MCF 10A (cell line): ENCODE data around the gene FNDC10. TPM values are rescaled to one million over a fixed set of nuclear protein-coding genes. Genes with fewer than 3 reads are reported as not detected.

Experiments used
- BruUV-seq: library from RNA; stranded (reverse); fragments of 400-500 nt; replicated peaks from 2 replicates; lab custom pipeline; 2021; lab: Mats Ljungman, UMichigan
- CTCF ChIA-PET: fragments of 300-600 bp; sonication (Branson Sonifier 250); formaldehyde crosslinking; extraction: SDS; loops from one replicate; lab custom pipeline; 2021; ENCODE audit warnings: antibody characterized with exemption, inconsistent platforms; lab: Yijun Ruan, JAX
- POLR2A ChIA-PET: fragments of 300-600, 350-650 bp; sonication (Branson Sonifier 250); formaldehyde crosslinking; extraction: SDS; loops from one replicate; lab custom pipeline; 2020; ENCODE audit warnings: antibody characterized with exemption, inconsistent platforms; lab: Yijun Ruan, JAX
- DNase-seq: peaks from one replicate; pipeline ENCODE4 v3.0.0-alpha.2; 2018; ENCODE audit not compliant: unreplicated experiment
- H3K27ac Mint-ChIP-seq: one replicate; pipeline ENCODE4 v1.8.0; 2022; ENCODE audit warnings: mild to moderate bottlenecking, low read depth, mixed read lengths; ENCODE audit not compliant: unreplicated experiment
- H3K27me3 Mint-ChIP-seq: one replicate; pipeline ENCODE4 v1.8.0; 2022; ENCODE audit warnings: mixed read lengths; ENCODE audit not compliant: insufficient read depth, unreplicated experiment
- H3K36me3 Mint-ChIP-seq: one replicate; pipeline ENCODE4 v1.8.0; 2022; ENCODE audit warnings: mild to moderate bottlenecking, moderate library complexity, mixed read lengths; ENCODE audit not compliant: insufficient read depth, unreplicated experiment
- H3K4me1 Mint-ChIP-seq: one replicate; pipeline ENCODE4 v1.8.0; 2022; ENCODE audit warnings: mixed read lengths; ENCODE audit not compliant: insufficient read depth, unreplicated experiment
- H3K4me3 Mint-ChIP-seq: one replicate; pipeline ENCODE4 v1.8.0; 2022; ENCODE audit warnings: mild to moderate bottlenecking, moderate library complexity, mixed read lengths; ENCODE audit not compliant: unreplicated experiment
- H3K9me3 Mint-ChIP-seq: one replicate; pipeline ENCODE4 v1.8.0; 2022; ENCODE audit warnings: mixed read lengths; ENCODE audit not compliant: unreplicated experiment
- CTCF ChIP-seq: fragments of 200-600 bp; IDR thresholded peaks from one replicate; pipeline ENCODE4 v1.8.0; 2022; ENCODE audit warnings: antibody characterized with exemption, mild to moderate bottlenecking; ENCODE audit not compliant: unreplicated experiment
- intact Hi-C: fragments of 100-400 bp; cut with micrococcal nuclease; formaldehyde crosslinking; loops from 2 replicates; pipeline ENCODE4 v1.14.1; 2022
- total RNA-seq: library from RNA; stranded (reverse); gene quantifications from 2 replicates; pipeline ENCODE4 v1.2.3, GENCODE V29; 2022

FNDC10 gene
- total RNA-seq, 1 experiment from 2014 or later = 5.1 TPM

- no peaks in the 10 kb centered on the region for H3K4me1 Mint-ChIP-seq
- intact Hi-C loops = no loop called here
- CTCF ChIA-PET = interaction anchor here (0.6 to 1.1 kb wide), 2 partner anchors 37 to 330 kb away, joined by 3 to 5 read pairs; no protein-coding TSS in a partner anchor
These were observed 22.4 kb downstream of the FNDC10 start for GRCh38 chr1:1577367-1578011.

GRCh38 chr1:1574721-1575537 is 25.0 kb downstream of the FNDC10 start, which contains the start of gene SSU72:
Gene SSU72 (minus strand): TSS chr1:1574863. CDS start chr1:1574557, 306 bp downstream.
- Mint-ChIP-seq H3K27ac (peak within 1 kb of the TSS; percentile 99), H3K4me3 (peak within 1 kb of the TSS; percentile 75), H3K4me1 (peaks cover 2% of the 10 kb centered on the region), H3K36me3 (peaks cover 37% of the 10 kb centered on the region), H3K9me3 (no peaks in the 10 kb centered on the region), H3K27me3 (no peaks in the 10 kb centered on the region)
- ChIA-PET CTCF (interaction anchor here (0.6 to 0.7 kb wide), 2 partner anchors 44 to 104 kb away, joined by 3 to 4 read pairs; no protein-coding TSS in a partner anchor), POLR2A (interaction anchor here (1.9 to 2.6 kb wide), 2 partner anchors 40 kb away, joined by 14 to 29 read pairs; partner anchors contain the start of gene MIB2)
- intact Hi-C loops = loop anchor here (2.0 kb wide), 1 partner anchor 40 kb away; the partner anchor contains the start of gene MIB2
- TSS peak; percentile 91 for BruUV-seq
- peak; percentile 93 for DNase-seq
- no peak for TF ChIP-seq CTCF

More at GRCh38 chr1:1577367-1578011, 22.4 kb downstream of the FNDC10 start:
- POLR2A ChIA-PET = interaction anchor here (0.9 to 2.3 kb wide), 2 partner anchors 25 to 38 kb away, joined by 5 to 7 read pairs; partner anchors contain the start of gene MIB2
- H3K36me3 Mint-ChIP-seq = peaks cover 13% of the 10 kb centered on the region
- no peak overlapping the region for H3K4me3 Mint-ChIP-seq
- H3K27ac Mint-ChIP-seq = no peak overlapping the region
- no peak for TF ChIP-seq CTCF
- no TSS peak for BruUV-seq
- H3K27me3 Mint-ChIP-seq = peaks cover 11% of the 10 kb centered on the region
- no peak for DNase-seq
- H3K9me3 Mint-ChIP-seq = no peaks in the 10 kb centered on the region

- H3K9me3 Mint-ChIP-seq = no peaks in the 10 kb centered on the region
- BruUV-seq = no TSS peak
- intact Hi-C loops = loop anchor here (2.0 kb wide), 1 partner anchor 41 kb away; the partner anchor contains the start of gene MIB2
- no peak for TF ChIP-seq CTCF
- H3K36me3 Mint-ChIP-seq = peaks cover 42% of the 10 kb centered on the region
- ChIA-PET POLR2A (interaction anchor here (0.6 to 2.6 kb wide), 3 partner anchors 17 to 95 kb away, joined by 3 to 29 read pairs (median 3); partner anchors contain the start of gene MIB2), CTCF (interaction anchor here (0.6 to 0.7 kb wide), 2 partner anchors 45 to 104 kb away, joined by 3 to 4 read pairs; no protein-coding TSS in a partner anchor)
- H3K4me3 Mint-ChIP-seq = peak overlapping the region; percentile 75
- peak overlapping the region; percentile 99 for H3K27ac Mint-ChIP-seq
- peak; percentile 62 for DNase-seq
- H3K27me3 Mint-ChIP-seq = no peaks in the 10 kb centered on the region
- H3K4me1 Mint-ChIP-seq = peaks cover 6% of the 10 kb centered on the region
These were observed 25.9 kb downstream of the FNDC10 start for GRCh38 chr1:1573843-1574720.
